Stimulated activated CD8-positive, alpha-beta memory T cell treated with anti-CD3 and anti-CD28 coated beads, Interleukin-12 subunit alpha, Interleukin-12 subunit beta, amount 100 ng/mL, for 4 hours (primary cell): ENCODE results near the gene SPZ1.
"Not testable (repeated sequence)": the region's sequence is repeated elsewhere in the genome, so short reads cannot be mapped to it uniquely, and the experiment has no call there.

ENCODE experiments used
- DNase-seq: peaks from one replicate; pipeline ENCODE4 v3.0.0-alpha.2; 2020; ENCODE audit warnings: low read depth

SPZ1 gene

GRCh38 chr5:80319702-80320101 is at the start of gene SPZ1:
SPZ1 (plus strand) TSS chr5:80320002; CDS start chr5:80320216, 214 bp downstream.
- no peak for DNase-seq

GRCh38 chr5:80270543-80270942 is 49.3 kb upstream of the SPZ1 start:
- not testable (repeated sequence) for DNase-seq

- DNase-seq: no peak
Measured at GRCh38 chr5:80275347-80275746, 44.5 kb upstream of the SPZ1 start.

GRCh38 chr5:80276186-80276585 is 43.6 kb upstream of the SPZ1 start:
- DNase-seq: no peak

- DNase-seq: no peak
Measured at GRCh38 chr5:80277191-80277590, 42.6 kb upstream of the SPZ1 start.

- DNase-seq: no peak
Measured at GRCh38 chr5:80282054-80282453, 37.7 kb upstream of the SPZ1 start.

- no peak for DNase-seq
Measured at GRCh38 chr5:80283360-80283759, 36.4 kb upstream of the SPZ1 start.

GRCh38 chr5:80284720-80285119 is 35.1 kb upstream of the SPZ1 start:
- DNase-seq: no peak

- no peak for DNase-seq
Measured at GRCh38 chr5:80288177-80288576, 31.6 kb upstream of the SPZ1 start.

- DNase-seq: no peak
Measured at GRCh38 chr5:80289320-80289719, 30.5 kb upstream of the SPZ1 start.

GRCh38 chr5:80291761-80292160 is 28.0 kb upstream of the SPZ1 start:
- no peak for DNase-seq

GRCh38 chr5:80296121-80296520 is 23.7 kb upstream of the SPZ1 start:
- no peak for DNase-seq

- no peak for DNase-seq
Measured at GRCh38 chr5:80299601-80300000, 20.2 kb upstream of the SPZ1 start.

- no peak for DNase-seq
Measured at GRCh38 chr5:80300125-80300524, 19.7 kb upstream of the SPZ1 start.

GRCh38 chr5:80300796-80301195 is 19.0 kb upstream of the SPZ1 start:
- not testable (repeated sequence) for DNase-seq

GRCh38 chr5:80301342-80301741 is 18.5 kb upstream of the SPZ1 start:
- not testable (repeated sequence) for DNase-seq

- DNase-seq: no peak
Measured at GRCh38 chr5:80302636-80303035, 17.2 kb upstream of the SPZ1 start.

GRCh38 chr5:80308526-80308925 is 11.3 kb upstream of the SPZ1 start:
- DNase-seq: no peak

GRCh38 chr5:80309871-80310665 is 9.7 kb upstream of the SPZ1 start:
- no peak for DNase-seq

- no peak for DNase-seq
Measured at GRCh38 chr5:80315244-80315643, 4.6 kb upstream of the SPZ1 start.

GRCh38 chr5:80318212-80318611 is 1.6 kb upstream of the SPZ1 start:
- no peak for DNase-seq

- DNase-seq: no peak
Measured at GRCh38 chr5:80324912-80325311, 5.1 kb downstream of the SPZ1 start.

GRCh38 chr5:80326468-80326867 is 6.7 kb downstream of the SPZ1 start:
- DNase-seq: no peak

- no peak for DNase-seq
Measured at GRCh38 chr5:80337379-80337778, 17.6 kb downstream of the SPZ1 start.
